GM21723 (cell line): ENCODE results near the gene KCNK13.
A peak's percentile ranks its signal among the peaks of the same experiment; 100 is the strongest.
"Not testable (repeated sequence)": the region's sequence is repeated elsewhere in the genome, so short reads cannot be mapped to it uniquely, and the experiment has no call there.

Experiments used
- ATAC-seq: cut with Tn5 transposase; IDR thresholded peaks from one replicate; pipeline ENCODE4 v1.9.1; 2021; ENCODE audit warnings: mild to moderate bottlenecking, moderate library complexity; ENCODE audit not compliant: unreplicated experiment

The KCNK13 gene

DNA sequence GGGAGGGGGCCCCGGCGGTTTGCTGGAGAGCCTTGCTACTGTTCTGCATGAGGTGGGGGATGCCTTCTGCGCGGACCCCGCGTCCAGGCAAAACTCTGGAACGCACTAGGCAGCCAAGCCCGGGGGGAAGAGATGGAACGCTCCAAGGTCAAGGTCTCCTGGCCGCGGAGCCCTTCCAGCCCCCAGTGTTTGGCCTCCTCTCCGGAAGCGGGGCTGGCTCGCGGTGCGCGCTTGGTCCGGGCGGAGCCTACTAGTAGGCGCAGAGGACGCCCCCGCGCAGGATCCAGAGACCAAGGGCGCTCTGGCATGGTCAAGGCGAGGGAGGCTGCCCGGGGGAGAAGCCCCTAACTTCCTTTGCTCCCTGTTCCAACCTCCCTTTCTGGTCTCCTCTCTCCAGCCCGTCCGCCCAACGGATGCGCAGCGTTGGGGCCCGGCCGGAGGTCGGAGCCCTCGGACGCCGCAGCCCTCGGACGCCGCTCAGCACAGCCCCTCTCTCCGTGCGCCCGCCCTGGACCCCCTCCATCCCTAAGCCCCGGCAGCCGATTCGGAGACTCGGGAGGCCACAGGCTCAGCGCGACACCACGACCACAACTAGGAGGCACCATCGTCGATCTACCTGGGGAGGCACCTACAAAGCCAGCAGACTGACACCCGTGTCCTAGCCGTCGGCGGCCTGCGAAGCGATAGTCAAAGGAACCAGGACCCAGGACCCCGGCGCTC lies 669 bp upstream of the KCNK13 start:
- peak; percentile 19 for ATAC-seq

- no peak for ATAC-seq
These were observed 467 bp downstream of the KCNK13 start for GRCh38 chr14:90062127-90062794.

- no peak for ATAC-seq
These were observed 1.2 kb downstream of the KCNK13 start for GRCh38 chr14:90062822-90063539.

DNA sequence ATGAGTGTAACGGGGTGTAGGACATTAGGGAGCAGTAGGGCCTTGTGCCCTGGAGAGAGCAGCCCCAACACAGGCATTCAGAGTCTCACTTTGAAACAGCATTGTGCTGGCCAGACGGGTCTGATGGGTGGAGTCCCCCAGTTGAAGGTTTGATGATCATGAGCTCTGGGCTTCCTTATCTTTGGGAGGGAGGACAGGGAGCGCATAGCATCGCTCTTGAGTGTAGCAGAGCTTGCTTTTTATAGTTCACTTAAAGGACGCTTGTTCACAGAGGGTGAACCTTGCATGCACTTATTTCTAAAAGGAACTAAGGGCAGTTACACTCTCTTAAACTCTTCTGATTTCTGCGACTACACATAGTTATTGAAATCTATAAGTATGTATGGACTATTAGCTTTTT lies 10.6 kb downstream of the KCNK13 start:
- no peak for ATAC-seq

DNA sequence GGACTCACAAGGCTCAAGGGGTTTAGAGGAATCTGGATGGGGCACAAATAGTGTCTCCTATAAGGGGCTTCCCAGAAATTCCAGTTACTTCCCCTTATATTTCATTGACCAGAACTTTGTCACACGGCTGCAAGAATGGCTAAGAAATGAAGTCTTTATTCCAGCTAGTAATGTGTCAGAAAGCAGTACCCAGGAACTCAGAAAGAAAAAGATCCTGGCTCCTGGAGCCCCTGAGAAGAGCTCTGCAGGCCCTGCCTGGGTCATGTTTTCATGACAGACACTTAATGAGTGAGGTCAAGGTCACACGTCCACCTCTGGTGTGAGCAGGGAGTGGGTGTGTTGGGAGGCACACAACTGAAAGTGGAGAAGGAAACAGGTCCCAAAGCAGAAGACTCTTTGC lies 17.8 kb downstream of the KCNK13 start:
- no peak for ATAC-seq

DNA sequence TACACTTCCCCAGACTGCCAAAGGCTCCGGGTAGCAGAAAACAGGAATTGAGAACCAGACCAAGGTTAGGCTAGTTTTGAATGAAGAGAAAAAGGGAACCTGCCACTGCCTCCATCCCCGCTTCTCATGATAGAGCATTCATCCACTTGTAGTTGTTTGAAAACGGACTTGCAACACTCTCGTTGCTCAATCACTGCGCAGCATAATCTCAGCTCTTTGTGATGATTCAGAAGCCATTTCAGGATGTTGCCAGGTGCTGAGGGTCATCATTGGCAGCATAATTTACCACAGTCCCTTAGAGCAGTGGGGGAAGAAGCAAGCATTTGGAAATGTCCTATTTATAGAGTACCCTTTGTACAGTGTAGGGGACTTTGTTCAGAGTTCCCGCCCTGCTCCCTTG lies 25.6 kb downstream of the KCNK13 start:
- ATAC-seq = no peak

- no peak for ATAC-seq
These were observed 26.4 kb downstream of the KCNK13 start for GRCh38 chr14:90088176-90088575.

- not testable (repeated sequence) for ATAC-seq
These were observed 27.7 kb downstream of the KCNK13 start for GRCh38 chr14:90089486-90089885.

GRCh38 chr14:90091393-90091792 lies 29.6 kb downstream of the KCNK13 start:
- ATAC-seq = no peak

DNA sequence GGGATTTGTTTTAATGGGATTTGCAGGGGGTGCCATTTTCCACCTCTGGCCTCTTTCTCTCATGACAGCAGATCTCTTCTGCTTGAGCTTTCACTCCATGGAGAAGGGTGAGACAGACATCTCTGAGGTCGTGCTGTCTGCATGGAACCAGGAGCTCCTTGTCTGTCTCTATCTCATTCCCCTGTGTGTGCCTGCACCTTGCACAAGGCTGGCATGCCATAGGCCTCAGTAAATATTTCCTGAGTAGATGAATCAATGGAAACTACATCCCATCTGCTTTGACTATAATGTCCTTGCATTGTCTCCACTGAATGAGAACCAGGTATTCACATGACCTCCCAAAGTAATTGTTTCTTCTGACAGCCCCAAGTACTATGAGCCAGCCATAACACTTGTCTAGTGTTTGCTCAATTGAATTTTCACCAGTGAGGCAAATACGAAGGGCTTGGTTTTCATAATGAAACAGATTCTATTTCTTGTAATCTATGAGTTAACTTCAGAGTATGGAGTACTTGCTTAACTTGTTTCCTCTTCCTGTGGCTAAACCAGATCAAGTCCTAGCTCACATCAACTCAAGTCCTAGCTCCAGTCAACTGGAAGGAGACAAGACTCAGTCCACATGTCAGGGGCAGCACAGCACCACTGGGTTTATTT lies 32.3 kb downstream of the KCNK13 start:
- ATAC-seq = no peak

DNA sequence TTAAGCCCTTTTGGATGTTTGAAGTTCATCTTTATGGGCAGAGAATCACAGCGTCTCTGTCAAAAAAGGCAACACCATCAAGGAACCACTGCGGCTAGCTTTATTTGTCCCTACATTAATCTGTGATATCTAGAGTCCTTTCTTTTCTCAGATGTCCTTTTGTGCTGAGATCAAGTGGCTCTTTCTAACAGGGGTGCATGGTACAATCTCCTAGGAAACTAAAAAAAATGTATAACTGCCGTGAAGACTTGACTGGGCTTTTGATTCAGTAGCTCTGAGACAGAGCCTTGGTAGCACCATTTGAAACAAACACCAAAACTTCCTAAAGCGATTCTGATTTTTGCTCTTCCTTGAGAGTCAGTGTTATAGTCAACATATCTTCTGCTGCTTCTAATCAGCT lies 33.3 kb downstream of the KCNK13 start:
- no peak for ATAC-seq

DNA sequence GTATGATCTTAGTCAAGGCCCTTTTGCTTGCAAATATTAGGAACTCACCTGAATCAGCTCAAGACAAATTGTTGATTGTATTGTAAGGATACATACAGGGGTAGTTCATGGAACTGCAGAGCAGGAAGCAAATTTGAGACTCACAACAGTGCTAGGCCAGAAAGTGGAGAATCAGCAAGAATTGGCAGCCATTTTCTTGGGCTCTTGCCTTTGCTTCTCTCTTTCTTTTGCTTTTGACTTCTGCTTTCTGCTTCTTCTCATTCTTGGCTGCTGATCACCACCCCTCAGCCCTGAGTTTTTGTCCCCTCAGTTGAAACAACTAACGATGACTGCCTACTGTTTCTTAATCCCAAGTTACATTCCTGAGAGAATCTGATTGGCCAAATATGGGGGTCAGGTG lies 34.8 kb downstream of the KCNK13 start:
- ATAC-seq = no peak

DNA sequence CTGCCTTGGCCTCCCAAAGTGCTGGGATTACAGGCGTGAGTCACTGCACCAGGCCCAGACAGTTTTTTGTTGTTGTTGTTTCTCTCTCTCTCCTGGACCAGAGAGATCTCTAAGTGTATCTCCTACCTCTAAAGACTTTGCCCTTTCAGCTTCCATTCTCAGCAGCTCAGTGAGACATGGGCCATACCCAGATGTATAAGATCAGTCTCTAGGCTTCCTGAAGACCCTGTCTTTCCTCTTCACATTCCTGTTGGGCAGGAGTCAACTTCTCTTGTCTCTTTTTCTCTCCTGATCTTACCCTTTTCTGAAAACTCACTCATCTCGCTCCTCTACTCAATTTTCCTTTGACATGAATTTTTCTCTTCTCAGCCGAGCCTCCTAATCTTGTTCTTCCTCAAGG lies 42.0 kb downstream of the KCNK13 start:
- no peak for ATAC-seq

DNA sequence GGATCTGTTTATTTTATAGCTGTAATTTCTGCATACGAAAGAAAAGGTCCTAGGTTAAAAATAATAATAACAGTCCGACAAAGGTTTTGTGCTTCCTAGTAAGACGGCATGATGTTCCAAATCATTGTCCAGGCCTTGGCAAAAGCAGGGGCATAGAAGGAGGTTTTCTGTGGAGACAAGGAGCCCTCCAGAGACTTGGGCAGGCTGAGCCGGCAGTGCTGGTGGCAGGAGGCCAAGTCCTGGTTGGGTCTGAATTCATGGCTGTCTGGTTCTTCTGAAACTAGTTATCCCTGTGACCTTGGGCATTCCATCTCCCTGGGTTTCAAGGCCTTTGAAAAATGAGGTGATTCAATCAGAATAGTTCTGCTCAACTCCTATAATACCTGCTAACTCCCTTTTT lies 44.0 kb downstream of the KCNK13 start:
- no peak for ATAC-seq

- ATAC-seq = no peak
These were observed 46.0 kb downstream of the KCNK13 start for GRCh38 chr14:90107789-90108188.

- ATAC-seq = no peak
These were observed 48.1 kb downstream of the KCNK13 start for GRCh38 chr14:90109858-90110257.

- no peak for ATAC-seq
These were observed 50.2 kb downstream of the KCNK13 start for GRCh38 chr14:90111895-90112534.

DNA sequence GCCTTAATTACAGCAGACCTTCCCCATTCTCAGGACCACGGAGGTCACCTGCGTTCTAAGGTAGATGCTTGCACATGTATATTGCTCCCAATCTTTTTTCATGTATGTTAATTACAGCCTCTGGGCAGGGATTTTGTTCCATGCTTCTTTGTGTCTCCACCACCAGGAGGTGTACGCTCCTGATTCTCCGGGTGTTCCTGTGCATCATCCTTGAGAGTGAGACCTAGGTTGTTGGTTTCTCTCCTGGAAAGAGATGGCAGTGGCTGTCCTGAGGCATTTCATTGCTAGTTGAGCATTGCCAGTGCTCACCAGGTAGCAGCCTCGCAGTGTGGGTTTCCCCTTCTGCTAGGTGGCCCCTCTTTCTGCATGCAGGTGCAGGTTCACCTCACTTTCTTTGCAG lies 52.8 kb downstream of the KCNK13 start:
- no peak for ATAC-seq

GRCh38 chr14:90115780-90116179 lies 54.0 kb downstream of the KCNK13 start:
- no peak for ATAC-seq

DNA sequence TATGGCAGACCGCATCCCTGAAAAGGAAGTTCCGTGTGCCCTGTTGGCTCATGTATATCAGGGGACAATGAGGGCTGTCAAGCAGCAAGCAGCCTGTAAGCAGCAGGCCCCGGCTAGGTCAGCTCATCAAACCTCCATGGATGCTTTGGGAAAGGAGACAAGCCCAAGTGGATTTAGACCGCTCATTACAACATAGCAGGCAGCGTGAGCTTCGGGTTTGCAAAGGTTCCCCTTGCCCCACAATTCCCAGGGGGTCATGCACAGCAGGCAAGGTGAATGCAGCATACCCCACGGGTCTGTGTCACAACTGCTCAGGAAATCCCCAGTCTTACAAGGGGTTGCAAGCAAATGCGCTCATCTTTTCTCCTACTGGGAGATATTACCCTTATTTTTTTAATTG lies 54.6 kb downstream of the KCNK13 start:
- ATAC-seq = no peak

GRCh38 chr14:90118027-90118426 lies 56.2 kb downstream of the KCNK13 start:
- no peak for ATAC-seq
